Right lobe of liver (tissue), 6 donors: ENCODE measurements around the gene ACAP3. TPM values are rescaled to one million over a fixed set of nuclear protein-coding genes. Genes with fewer than 3 reads are reported as not detected.

Experiments
- ATAC-seq, 4 donors: fragments of 200-7000 bp; cut with Tn5 transposase; one replicate each; pipeline ENCODE4 v1.9.1; 2020; ENCODE audit warnings: mild to moderate bottlenecking in 4 of 4, moderate library complexity in 4 of 4
- DNase-seq, 3 donors: peaks; one replicate each; pipeline ENCODE4 v3.0.0-alpha.2; 2020
- H3K27ac ChIP-seq, 3 donors: fragments of 200-600 bp; one replicate each; pipeline ENCODE4 v1.8.0; 2022
- H3K27me3 ChIP-seq, 2 donors: fragments of 200-600 bp; one replicate each; pipeline ENCODE4 v1.8.0; 2022
- H3K36me3 ChIP-seq, 4 donors: fragments of 200-600 bp; sonication (generic) in 1 of 4; one replicate each; pipeline versions ENCODE4 v1.5.1 to v1.8.0; 2017 to 2022; ENCODE audit warnings: control low read depth in 1 of 4
- H3K4me1 ChIP-seq, 4 donors: fragments of 200-600 bp; sonication (generic) in 1 of 4; one replicate each; pipeline versions ENCODE4 v1.5.1 to v1.8.0; 2017 to 2022; ENCODE audit warnings: control low read depth in 1 of 4
- H3K4me3 ChIP-seq, 3 donors: fragments of 200-600 bp; one replicate each; pipeline ENCODE4 v1.8.0; 2022
- H3K9me3 ChIP-seq, 4 donors: fragments of 200-600 bp; sonication (generic) in 1 of 4; one replicate each; pipeline versions ENCODE4 v1.5.1 to v1.8.0; 2017 to 2022; ENCODE audit warnings: control low read depth in 1 of 4
- POLR2A ChIP-seq: fragments of 450-650 bp; IDR thresholded peaks from one replicate; pipeline ENCODE4 v1.6.1; 2017; ENCODE audit warnings: antibody characterized with exemption, mild to moderate bottlenecking
- WGBS: methylation state at CpG from one replicate; pipeline ENCODE4 v1.1.6; 2018; ENCODE audit warnings: low coverage, low lambda C conversion rate; ENCODE audit not compliant: insufficient coverage; ENCODE audit errors: missing lambda C conversion rate; 5-methylcytosine and 5-hydroxymethylcytosine counted together
- intact Hi-C, 2 donors: fragments of 100-400 bp; cut with DNase I; formaldehyde crosslinking; loops; one replicate each; pipeline versions ENCODE4 v1.11.2 to v1.14.1; 2022
- total RNA-seq, 6 experiments: library from RNA; depleted of rRNA in 2 of 6; stranded (reverse); fragments of >200 nt in 2 of 6; fragmentation: NEBNext Ultra II Directional in 3 of 6; extraction: Animal tissue kit (Norgen Biotek cat#: 25700) in 3 of 6; gene quantifications; one replicate each; pipeline versions ENCODE4 v1.1.0 to v1.2.4, GENCODE V29; 2016 to 2023
- TF ChIP-seq, protein P1 (sequence below), 4 donors: fragments of 200-600 bp in 3 of 4; fragments of 450-650 bp in 1 of 4; IDR thresholded peaks; one replicate each; pipeline versions ENCODE4 v1.5.1 to v1.8.0; 2016 to 2022; ENCODE audit warnings: antibody characterized with exemption in 4 of 4, mild to moderate bottlenecking in 2 of 4
- donor health status: DM: no; HTN: yes; CAD: no.
- donor health status: DM: no; HTN: no; CAD: no.
- donor health status: DM: no; HTN: no; CAD: no.
- donor health status: DM: no; HTN: yes; CAD: no.
- donor health status: DM: no; HTN: yes; CAD: no.

The ACAP3 gene
- total RNA-seq, 6 experiments from 2014 or later, result 20.1 to 28.0 (median 22.0) TPM

DNA sequence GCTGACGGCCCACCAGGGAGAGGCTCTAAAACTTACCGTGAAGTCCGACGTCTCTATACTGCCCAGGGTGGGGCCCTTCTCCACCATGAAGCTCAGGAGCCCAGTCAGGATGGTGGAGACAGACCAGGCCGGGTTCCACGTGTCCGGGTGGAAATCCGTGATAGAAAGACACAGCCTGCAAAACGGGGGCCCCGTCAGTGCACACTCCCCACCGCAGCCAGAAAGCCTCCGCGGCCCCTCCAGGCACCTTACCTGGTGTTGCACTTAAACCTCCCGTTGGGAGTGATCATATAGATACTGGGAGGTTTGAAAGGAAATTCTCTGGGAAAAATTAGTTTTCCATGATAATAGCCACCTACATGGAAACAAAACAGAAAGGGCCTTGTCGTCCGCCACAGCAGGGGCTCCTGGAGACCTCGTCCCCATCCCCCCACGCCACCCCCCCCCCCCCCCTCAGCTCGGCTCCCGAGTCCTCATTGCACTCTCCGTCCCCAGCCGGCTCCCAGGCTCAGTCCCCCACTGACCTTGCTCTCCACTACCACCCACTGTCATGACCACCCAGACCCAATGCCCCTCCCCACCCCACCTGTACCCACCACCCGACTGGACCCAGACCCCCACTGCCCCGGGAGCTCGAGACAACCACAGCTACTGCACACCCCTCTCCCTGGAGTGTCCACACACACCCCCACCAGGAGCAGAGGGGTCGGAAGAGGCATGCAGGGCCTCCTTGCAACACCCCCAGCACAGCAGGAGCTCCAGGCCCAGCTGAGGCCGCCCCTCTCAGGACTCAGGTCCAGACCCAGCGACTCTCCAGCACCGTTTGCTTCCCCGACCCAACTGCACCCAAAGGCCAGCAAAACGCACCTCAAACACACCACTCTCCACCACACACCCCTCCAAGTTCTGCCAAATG is 50.5 kb downstream of the ACAP3 start:
- no peak for TF ChIP-seq POLR2A
- TF ChIP-seq, protein P1, sequence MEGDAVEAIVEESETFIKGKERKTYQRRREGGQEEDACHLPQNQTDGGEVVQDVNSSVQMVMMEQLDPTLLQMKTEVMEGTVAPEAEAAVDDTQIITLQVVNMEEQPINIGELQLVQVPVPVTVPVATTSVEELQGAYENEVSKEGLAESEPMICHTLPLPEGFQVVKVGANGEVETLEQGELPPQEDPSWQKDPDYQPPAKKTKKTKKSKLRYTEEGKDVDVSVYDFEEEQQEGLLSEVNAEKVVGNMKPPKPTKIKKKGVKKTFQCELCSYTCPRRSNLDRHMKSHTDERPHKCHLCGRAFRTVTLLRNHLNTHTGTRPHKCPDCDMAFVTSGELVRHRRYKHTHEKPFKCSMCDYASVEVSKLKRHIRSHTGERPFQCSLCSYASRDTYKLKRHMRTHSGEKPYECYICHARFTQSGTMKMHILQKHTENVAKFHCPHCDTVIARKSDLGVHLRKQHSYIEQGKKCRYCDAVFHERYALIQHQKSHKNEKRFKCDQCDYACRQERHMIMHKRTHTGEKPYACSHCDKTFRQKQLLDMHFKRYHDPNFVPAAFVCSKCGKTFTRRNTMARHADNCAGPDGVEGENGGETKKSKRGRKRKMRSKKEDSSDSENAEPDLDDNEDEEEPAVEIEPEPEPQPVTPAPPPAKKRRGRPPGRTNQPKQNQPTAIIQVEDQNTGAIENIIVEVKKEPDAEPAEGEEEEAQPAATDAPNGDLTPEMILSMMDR (IDR thresholded peaks at IDR 0.05), result no peak
- Histone ChIP-seq H3K27ac (no peak overlapping the region), H3K4me3 (no peak overlapping the region), H3K9me3 (no peaks in the 10 kb centered on the region), H3K4me1 (no peaks in the 10 kb centered on the region), H3K36me3 (peaks cover 0 to 44% (median 13%) of the 10 kb centered on the region in 4 donors), H3K27me3 (no peaks in the 10 kb centered on the region)
- WGBS, result 92% methylated on average over 11 of the region's 31 CpGs
- peak in 1 of 3 donors; percentile 45 for DNase-seq
- ATAC-seq, result no peak
- intact Hi-C loops, result no loop called here

DNA sequence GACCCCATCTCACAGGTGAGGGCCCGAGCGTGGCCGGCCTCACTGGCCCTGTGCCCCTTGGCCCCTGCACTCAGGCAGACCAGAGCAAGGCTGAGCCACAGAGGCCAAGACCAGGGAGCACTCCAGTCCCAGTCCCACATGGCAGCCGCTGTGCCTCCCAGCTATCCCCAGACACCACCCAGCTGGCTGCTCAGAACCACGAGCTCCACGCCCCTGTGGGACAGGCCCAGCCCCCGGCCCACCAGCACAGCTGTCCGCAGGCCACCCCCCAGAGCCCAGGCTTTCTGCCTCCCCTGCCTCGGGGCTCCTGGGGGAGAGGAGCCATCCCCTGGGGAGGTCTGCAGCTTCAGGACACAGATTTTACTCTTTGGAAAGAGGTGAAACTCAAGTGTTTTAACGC is 52.1 kb downstream of the ACAP3 start:
- WGBS, result no CpG with 5 or more reads among the region's 10 CpGs

DNA sequence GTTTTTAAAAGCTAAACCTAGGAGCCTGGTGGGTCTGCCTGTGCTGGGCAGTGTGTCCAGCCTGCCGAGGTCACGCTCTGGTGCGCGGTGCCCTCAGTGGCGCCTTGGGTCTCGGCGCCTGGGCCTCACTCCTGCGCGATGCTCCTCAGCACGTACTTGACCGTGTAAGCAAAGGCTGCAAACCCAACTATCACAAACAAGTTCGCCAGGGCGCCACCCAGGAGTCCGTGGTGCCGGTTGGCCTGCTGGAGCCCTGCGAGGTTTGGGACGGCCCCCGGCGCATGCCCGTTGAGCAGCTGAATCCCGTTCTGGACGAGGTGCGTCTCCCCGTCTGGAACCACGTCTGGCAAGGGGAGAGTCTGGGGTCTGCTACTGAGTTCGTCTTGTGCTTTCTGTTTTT is 52.7 kb downstream of the ACAP3 start:
- Histone ChIP-seq H3K4me3 (no peak overlapping the region), H3K27me3 (no peaks in the 10 kb centered on the region), H3K27ac (no peak overlapping the region), H3K36me3 (peaks cover 0 to 34% (median 11%) of the 10 kb centered on the region in 4 donors), H3K4me1 (no peaks in the 10 kb centered on the region), H3K9me3 (no peaks in the 10 kb centered on the region)
- no peak for TF ChIP-seq POLR2A
- TF ChIP-seq, protein P1 (IDR thresholded peaks at IDR 0.05), result no peak
- no peak for ATAC-seq
- intact Hi-C loops, result no loop called here
- WGBS, result 95% methylated on average over 11 of the region's 26 CpGs
- no peak for DNase-seq

More for the DNA sequence above, 52.1 kb downstream of the ACAP3 start:
- H3K27me3 ChIP-seq, result no peaks in the 10 kb centered on the region
- DNase-seq (peak in 2 of 3 donors; percentile 46 to 53), ATAC-seq (no peak)
- H3K4me1 ChIP-seq, result no peaks in the 10 kb centered on the region
- no peak overlapping the region for H3K4me3 ChIP-seq
- intact Hi-C loops, result no loop called here
- no peak overlapping the region for H3K27ac ChIP-seq
- peaks cover 0 to 34% (median 11%) of the 10 kb centered on the region in 4 donors for H3K36me3 ChIP-seq
- no peak for TF ChIP-seq POLR2A
- TF ChIP-seq, protein P1 (IDR thresholded peaks at IDR 0.05), result no peak
- H3K9me3 ChIP-seq, result no peaks in the 10 kb centered on the region

DNA sequence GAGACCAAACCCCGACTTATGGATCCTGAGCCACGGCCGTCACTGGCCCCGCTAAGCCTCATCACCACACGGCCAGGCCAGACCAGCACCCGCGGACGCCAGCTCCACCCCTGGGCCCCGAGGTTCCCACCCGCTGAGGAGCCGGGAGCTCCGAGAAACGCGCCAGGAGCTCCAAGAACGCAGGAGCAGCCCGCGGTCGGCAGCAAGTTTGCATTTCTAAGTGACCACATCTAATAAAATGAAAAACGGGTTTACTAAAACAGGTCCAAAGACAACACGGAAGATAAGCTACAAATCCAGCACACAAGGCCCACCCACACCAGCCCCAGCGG is 53.1 kb downstream of the ACAP3 start:
- ATAC-seq (no peak), DNase-seq (no peak)
- intact Hi-C loops, result no loop called here

More for the DNA sequence above, 53.1 kb downstream of the ACAP3 start:
- Histone ChIP-seq H3K27me3 (no peaks in the 10 kb centered on the region), H3K9me3 (no peaks in the 10 kb centered on the region), H3K4me3 (no peak overlapping the region), H3K4me1 (no peaks in the 10 kb centered on the region), H3K27ac (no peak overlapping the region), H3K36me3 (peaks cover 0 to 34% (median 11%) of the 10 kb centered on the region in 4 donors)
- WGBS, result 89% methylated on average over 12 of the region's 21 CpGs
- TF ChIP-seq, protein P1 (IDR thresholded peaks at IDR 0.05), result no peak
- TF ChIP-seq POLR2A, result no peak
